Left ventricle myocardium inferior (tissue), 1 donor: ENCODE results near the gene TMEM171. TPM values are rescaled to one million over a fixed set of nuclear protein-coding genes. Genes with fewer than 3 reads are reported as not detected.

Source experiments
- DNase-seq: peaks from one replicate; pipeline ENCODE4 v3.0.0-alpha.2; 2020
- H3K27ac ChIP-seq: fragments of 200-600 bp; replicated peaks from 2 replicates; pipeline ENCODE4 v1.8.0; 2021
- H3K27me3 ChIP-seq: fragments of 200-600 bp; 2 replicates; pipeline ENCODE4 v1.8.0; 2021; ENCODE audit warnings: low read depth
- H3K36me3 ChIP-seq: fragments of 200-600 bp; 2 replicates; pipeline ENCODE4 v1.8.0; 2021
- H3K4me1 ChIP-seq: fragments of 200-600 bp; 2 replicates; pipeline ENCODE4 v1.8.0; 2021
- H3K4me3 ChIP-seq: fragments of 200-600 bp; 2 replicates; pipeline ENCODE4 v1.8.0; 2021; ENCODE audit warnings: mild to moderate bottlenecking, moderate library complexity
- H3K9me3 ChIP-seq: fragments of 200-600 bp; replicated peaks from 2 replicates; pipeline ENCODE4 v1.8.0; 2021
- CTCF ChIP-seq: fragments of 200-600 bp; IDR thresholded peaks from 2 replicates; pipeline ENCODE4 v1.8.0; 2021; ENCODE audit warnings: antibody characterized with exemption, mild to moderate bottlenecking, borderline replicate concordance
- intact Hi-C: fragments of 100-400 bp; cut with micrococcal nuclease; formaldehyde crosslinking; loops from one replicate; pipeline ENCODE4 v1.11.0; 2022
- total RNA-seq: library from RNA; stranded (reverse); fragmentation: NEBNext Ultra II Directional; extraction: Animal tissue kit (Norgen Biotek cat#: 25700); gene quantifications from one replicate; pipeline ENCODE4 v1.2.1, GENCODE V29; 2021
- donor health status: DM: no; HTN: yes; CAD: no; lungs with severe emphysema.

Gene TMEM171
- total RNA-seq, 1 donor from 2014 or later: not detected

GRCh38 chr5:73135429-73136054 lies 15.2 kb downstream of the TMEM171 start:
- H3K36me3 ChIP-seq: no peaks in the 10 kb centered on the region
- H3K4me1 ChIP-seq: no peaks in the 10 kb centered on the region
- H3K27ac ChIP-seq: no peak overlapping the region
- H3K27me3 ChIP-seq: peaks cover 49% of the 10 kb centered on the region
- intact Hi-C loops: no loop called here
- DNase-seq: no peak
- H3K9me3 ChIP-seq: no peaks in the 10 kb centered on the region
- H3K4me3 ChIP-seq: no peak overlapping the region
- TF ChIP-seq CTCF: peak; percentile 10

- H3K9me3 ChIP-seq: no peaks in the 10 kb centered on the region
- no peak for DNase-seq
- peaks cover 55% of the 10 kb centered on the region for H3K27me3 ChIP-seq
- no peak for TF ChIP-seq CTCF
- H3K27ac ChIP-seq: no peak overlapping the region
- intact Hi-C loops: no loop called here
- no peaks in the 10 kb centered on the region for H3K4me1 ChIP-seq
- H3K36me3 ChIP-seq: no peaks in the 10 kb centered on the region
- H3K4me3 ChIP-seq: no peak overlapping the region
These were observed 15.7 kb downstream of the TMEM171 start for GRCh38 chr5:73136055-73136562.

- Histone ChIP-seq H3K36me3 (no peaks in the 10 kb centered on the region), H3K4me3 (no peak overlapping the region), H3K4me1 (no peaks in the 10 kb centered on the region), H3K27me3 (peaks cover 61% of the 10 kb centered on the region), H3K27ac (no peak overlapping the region), H3K9me3 (no peaks in the 10 kb centered on the region)
- no peak for DNase-seq
- TF ChIP-seq CTCF: no peak
- intact Hi-C loops: no loop called here
These were observed 17.5 kb downstream of the TMEM171 start for GRCh38 chr5:73137563-73138530.

- H3K4me3 ChIP-seq: no peak overlapping the region
- no peak overlapping the region for H3K27ac ChIP-seq
- intact Hi-C loops: no loop called here
- peaks cover 61% of the 10 kb centered on the region for H3K27me3 ChIP-seq
- no peak for DNase-seq
- no peak for TF ChIP-seq CTCF
- H3K9me3 ChIP-seq: no peaks in the 10 kb centered on the region
- H3K36me3 ChIP-seq: no peaks in the 10 kb centered on the region
- H3K4me1 ChIP-seq: no peaks in the 10 kb centered on the region
These were observed 19.1 kb downstream of the TMEM171 start for GRCh38 chr5:73139485-73139884.

- no peak for TF ChIP-seq CTCF
- Histone ChIP-seq H3K9me3 (no peaks in the 10 kb centered on the region), H3K4me1 (no peaks in the 10 kb centered on the region), H3K4me3 (no peak overlapping the region), H3K36me3 (no peaks in the 10 kb centered on the region), H3K27ac (no peak overlapping the region), H3K27me3 (peaks cover 54% of the 10 kb centered on the region)
- intact Hi-C loops: no loop called here
- no peak for DNase-seq
These were observed 20.4 kb downstream of the TMEM171 start for GRCh38 chr5:73140801-73141200.
